GDM1 (cell line): ENCODE measurements around the gene PRELP.
"Not testable (repeated sequence)": the region's sequence is repeated elsewhere in the genome, so short reads cannot be mapped to it uniquely, and the experiment has no call there.

Experiments
- DNase-seq: peaks from one replicate; lab custom pipeline; 2025; lab: John Stamatoyannopoulos, UW

Gene PRELP

DNA sequence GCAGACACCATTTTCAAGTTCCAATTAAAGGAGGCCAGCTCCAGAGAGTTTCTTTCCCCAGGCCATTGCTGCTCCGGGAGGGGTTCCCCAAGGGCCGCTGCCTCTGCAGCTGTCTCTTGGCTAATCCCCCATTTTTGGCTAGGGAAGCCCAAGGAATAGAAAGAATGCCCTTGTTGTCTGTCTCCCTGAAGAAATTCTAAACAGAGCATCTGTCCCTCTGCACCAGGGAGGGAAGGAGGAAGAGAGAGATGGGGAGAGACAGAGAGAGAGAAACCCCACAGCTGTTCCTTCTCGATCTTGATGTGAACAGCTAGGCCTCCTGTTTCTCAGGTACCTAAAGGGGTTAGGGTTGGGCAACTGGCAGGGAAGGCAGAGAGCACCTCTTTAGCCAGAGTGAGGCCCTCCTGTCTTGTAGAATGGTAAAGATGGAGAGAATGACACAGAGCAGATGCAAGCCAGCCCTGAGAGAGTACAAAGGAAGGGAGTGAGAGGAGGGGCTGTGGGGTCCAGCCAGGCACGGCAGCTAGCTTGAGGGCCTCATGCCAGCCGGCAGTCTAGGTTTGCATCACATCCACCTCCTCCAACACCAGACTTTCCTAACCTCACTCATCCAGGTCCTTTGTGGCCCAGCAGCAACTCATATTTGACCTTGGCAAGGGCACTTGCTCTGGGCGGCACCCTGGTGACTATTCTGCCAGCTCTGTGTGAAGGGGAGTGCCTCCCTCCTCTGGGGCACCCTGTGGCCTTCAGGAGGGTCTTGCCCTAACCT is 31.4 kb downstream of the PRELP start:
- no peak for DNase-seq

DNA sequence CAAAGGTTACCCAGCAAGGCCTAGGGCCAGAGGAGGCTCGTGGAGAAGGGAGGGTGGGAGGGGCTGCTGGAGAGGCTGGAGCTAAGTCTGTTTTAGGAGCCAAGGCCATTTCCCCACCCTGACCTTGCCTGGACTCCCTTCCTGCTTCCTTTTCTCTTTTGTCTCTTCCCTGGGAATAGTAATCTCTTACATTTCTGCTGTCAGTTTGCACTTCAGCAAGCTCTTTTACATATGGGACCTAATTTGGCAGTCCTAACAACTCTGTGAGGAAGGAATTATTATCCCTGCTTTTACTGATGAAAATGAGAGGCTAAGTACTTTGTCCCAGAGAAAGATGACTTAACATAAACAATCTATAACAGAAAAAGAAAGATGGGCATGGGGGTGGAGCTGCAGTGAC is 32.2 kb downstream of the PRELP start:
- no peak for DNase-seq

DNA sequence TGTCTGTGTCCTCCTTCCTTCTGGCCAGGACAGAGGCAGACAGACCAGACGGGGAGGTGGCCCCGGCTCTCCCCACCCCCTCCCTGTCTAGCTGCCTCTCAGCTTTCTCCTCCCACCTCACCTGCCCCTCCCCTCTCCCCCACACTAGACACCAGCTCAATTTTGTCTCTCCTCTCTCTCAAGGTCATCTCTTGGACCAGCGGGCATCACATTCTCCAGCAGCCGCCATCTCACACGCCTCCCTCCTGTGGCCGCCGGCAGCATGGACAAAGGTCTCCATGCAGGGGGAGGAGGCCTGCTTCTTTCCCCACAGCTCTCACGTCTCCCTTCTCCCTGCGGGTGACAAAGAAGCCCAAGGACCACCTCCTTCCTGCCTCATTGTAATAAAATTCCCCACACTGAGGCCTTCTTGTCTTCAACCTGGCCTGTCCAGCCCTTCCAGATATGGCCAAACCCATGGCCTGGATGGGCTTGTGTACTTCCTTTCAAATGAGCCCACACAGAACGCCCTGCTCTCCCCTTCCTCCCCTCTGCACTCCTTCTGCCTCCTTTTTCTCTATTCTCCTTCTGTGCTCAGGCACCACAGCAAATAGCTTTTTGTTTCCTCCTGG is 33.0 kb downstream of the PRELP start:
- no peak for DNase-seq

DNA sequence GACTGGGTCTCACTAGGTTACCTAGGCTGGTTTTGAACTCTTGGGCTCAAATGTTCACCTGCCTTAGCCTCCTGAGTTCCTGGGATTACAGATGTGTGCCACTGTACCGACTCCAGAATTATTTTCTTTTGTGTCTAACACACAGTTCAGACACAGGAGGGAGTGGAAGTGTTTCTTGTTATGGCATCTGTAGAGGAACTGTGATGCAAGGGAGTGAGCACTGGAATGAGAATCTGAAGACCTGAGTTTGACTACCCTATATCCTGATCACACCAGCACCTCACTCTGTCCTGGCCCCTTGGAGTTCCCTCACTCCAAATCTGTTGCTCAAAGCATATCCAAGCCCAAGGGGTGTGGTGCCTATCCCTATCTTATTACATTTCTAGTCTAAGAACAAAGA is 33.5 kb downstream of the PRELP start:
- no peak for DNase-seq

DNA sequence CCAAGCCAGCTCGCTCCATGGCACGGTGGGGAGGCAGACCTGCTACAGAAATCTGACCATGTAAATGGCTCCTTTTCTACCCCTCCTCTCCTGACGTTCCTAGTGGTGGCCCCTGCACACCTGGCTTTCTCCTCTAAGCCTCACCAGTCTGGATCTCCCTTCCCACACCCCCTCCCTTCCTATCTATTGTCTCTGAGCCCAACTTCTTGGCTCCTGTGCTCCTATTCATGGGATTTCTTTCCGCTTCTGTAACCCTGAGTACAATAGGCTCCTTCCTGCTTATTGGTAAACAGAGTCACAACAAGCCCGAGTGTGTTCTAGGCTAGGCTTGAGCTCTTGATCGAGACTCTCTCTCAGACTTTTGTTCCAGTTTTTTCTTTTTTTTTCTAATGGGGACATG is 35.9 kb downstream of the PRELP start:
- no peak for DNase-seq

DNA sequence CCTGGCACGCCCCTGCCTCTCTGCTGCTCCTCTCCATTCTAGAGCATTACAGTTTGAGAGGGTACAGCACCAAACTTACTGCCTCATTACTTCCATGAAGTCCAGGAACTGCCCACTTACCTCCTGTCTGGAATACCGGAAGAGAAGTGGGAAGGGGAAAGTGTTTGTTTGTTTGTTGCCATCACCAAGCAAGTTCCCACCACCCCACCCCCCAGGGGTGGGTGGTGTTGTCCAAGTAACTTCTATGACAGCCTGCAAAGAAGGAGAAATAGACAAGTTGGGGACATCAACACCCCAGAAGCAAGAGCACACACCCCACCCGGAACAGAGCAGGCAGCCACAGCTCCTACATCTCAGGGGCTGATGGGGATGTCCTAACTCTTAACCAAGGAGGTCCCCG is 36.3 kb downstream of the PRELP start:
- no peak for DNase-seq

DNA sequence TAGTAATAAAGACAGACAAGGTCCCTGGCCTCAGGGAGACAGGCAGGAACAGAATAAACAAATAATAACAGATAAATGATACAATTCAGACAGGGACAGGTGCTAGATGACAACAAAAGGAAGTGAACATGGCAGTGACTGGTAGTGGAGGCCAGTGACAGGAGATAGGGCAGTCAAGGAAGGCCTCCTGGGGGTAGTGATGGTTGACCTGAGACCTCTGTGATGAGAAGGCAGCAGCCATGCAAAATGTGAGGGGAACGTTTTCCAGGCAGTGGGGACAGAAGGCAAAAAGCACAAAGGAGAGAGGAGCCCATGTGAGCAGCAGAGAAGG is 36.9 kb downstream of the PRELP start:
- no peak for DNase-seq

DNA sequence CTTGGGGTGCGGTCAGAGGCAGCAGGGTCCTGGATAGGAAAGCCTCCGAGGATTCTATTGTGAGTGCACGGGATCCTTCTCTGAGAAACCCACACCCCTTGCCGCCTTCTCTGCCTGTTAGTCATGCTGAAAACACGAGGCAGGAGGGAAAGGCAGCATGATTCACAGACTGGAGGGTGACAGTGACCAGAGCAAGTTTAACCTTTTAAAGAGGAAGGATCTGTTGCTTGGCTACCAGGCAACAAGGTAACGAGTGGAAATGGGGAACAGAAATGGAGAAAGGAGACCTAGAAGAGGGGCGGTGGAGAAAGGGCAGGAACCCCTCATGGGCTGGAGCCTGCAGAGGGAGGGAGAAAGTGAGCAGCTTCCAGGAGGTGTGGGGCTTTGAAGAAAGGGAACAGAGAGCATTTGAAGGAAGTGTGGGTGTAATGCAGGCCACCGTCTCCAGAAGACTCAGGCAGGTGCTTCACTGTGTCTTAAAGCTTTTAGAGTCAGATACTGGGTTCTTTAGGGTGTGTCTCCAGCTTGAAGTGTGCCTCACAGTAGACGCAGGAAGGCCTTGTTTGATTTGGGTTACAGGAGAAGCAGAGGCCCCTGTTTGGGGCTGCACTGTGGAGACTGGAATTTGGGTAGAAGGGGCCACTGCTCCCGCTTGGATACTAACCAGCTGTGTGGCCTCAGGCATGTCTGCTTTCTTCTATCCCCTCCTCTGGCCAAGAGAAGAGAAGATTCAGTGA is 37.4 kb downstream of the PRELP start:
- peak; percentile 32 for DNase-seq

DNA sequence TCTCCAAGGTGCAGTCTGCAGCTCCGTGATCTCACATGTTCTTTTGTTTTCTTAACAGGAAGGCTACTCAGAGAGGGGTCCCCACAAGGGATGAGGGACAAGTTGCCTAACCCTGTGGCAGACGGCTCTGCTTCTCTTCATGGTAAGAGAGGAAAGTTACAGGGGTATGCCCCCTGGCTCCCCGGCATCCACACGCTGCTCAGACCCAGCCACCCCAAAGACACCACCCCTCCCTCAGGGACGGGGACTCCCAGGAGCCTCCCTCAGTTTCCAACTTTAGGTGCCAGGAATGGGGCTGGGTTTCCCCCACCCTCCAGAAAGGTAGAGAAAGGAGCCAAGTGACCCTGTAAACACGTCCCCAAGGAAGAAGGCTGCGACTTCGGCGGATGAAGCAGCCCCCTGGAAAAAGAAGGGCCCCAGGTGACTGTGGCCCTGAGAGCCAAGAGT is 38.0 kb downstream of the PRELP start:
- DNase-seq: no peak

DNA sequence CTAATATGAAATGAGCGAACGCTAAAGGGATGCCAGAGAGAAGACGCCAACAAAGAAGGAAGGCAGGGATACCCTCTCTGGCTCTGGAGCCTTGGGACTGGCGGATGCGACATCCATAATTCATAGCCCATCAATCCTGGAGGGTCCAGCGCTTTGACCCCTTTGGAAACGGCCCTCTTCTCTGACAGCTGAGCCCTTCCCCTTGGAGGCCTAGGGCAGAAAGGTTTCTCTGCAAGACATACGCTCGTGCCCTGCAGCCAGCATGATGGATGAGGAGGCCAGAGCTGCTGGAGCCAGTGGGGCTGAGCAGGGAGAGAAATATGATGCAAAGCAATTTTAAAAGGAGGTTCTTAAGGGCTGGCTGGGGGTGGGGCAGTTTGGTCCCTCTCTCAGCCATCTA is 40.6 kb downstream of the PRELP start:
- DNase-seq: no peak

DNA sequence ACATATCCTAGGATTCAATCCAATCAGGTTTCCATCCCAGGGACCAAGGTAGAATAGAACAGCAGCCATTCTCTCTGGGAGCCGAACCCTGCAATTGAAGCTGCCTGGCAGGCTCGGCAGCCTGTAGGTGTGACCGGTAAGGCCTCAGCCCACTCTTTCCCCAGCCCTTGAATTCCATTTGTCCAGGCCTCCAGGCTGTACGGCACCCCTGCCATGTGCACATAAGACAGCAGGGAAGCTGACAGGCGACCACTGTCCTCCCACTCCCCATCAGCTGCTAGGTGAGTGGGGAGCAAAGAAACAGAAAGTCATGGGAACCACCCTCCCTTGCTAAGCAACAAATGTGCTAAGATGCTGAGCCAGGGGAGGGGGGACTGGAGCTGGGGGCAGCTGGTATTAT is 41.3 kb downstream of the PRELP start:
- DNase-seq: no peak

DNA sequence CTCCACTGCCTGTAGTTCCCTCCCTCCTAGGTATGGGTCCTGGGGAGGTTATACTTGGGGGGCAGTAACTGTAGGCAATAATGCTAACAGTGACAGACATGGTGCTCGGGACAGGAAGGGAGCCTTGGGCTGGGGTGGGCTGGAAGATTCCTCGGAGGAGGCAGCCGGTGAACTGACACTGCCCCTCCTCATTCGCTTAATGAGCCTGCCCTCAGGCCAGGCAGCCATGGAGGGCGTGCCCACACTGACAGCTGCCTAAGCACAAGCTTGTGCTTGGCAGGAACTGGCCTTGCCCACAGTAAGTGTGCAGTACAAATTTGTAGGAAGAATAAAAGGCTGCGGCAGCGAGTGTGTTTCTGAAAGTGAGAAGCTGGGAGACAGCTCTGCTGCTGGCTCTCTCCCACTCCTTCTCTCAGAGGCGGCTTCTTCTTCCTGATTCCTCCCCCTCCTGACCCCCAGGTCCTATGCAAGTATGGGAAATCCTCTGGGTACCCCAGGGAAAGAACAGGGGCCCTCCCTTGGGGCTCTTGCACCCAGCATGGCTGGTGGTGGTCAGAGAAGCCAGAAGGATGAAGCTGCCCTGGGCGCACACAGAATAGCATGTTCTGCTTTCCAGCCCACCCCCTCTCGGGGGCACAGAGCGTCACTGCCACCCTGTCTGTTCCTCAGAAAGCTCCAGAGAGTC is 42.0 kb downstream of the PRELP start:
- no peak for DNase-seq

DNA sequence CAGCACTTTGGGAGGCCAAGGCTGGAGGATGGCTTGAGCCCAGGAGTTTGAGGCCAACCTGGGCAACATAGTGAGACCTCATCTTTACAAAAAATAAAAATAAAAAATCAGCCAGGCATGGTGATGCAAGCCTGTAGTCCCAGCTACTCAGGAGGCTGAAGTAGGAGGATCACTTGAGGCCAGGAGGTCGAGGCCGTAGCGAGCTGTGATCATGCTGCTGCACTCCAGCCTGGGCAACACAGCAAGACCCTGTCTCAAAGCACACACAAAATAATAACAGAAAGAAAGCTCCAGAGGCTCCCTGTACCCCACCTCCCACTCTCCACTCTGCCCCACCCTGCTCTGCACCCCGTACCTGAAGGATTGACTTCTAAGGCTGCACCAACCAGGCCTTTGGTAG is 42.5 kb downstream of the PRELP start:
- not testable (repeated sequence) for DNase-seq

DNA sequence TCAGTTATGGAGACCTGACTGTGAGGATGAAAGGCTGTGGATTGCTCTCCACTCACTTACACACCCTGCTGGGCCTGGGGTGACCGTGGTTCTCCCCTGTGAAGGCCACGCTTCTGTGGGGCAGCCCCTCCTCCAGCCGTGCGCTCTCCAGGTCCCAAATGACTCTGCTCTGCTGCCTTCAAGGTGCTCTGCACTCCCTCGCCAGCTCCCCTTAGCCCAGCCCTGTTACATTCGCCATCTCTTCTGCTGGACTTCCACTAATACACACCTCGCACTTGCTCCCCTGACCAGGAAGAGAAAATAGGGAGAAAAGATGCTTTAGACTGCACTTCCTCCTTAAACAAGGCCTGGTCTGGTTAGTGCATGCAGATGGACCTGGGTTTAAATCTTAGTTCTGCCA is 42.9 kb downstream of the PRELP start:
- no peak for DNase-seq

DNA sequence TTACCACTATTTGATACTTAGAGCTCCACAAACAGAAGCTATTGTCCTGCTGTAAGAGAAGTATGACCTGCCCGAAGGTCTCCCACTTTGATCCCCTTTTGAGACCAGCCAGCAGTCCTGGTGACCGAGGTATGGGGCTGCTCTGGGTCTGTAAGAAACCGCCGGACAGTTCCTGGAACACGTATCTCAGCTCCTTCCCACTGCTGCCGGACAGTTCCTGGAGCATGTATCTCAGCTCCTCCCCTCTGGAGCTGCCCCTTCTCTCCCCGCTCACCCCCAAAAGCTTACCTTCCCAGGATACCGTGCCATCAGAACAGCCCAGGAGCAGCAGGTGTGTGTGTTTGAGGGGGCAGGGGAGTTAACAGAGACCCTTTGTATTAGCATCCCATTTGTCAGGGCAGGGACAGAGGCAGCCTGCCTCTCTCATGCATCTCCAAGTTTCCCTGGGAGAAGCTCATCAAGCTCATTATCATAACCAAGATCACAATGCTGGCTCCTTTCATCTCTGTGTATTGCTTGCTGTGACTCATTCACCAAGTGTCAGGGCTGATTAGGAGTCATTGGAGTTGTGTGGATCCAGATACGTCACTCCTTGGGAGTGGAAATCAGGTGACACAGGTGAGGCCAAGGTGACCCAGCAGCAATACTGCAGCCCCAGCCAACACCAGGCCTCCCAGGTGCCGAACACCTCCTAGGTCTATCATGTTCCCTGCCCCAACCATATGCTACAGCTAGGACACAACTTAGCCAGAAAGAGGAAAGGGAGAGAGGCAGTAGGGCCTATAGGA is 43.6 kb downstream of the PRELP start:
- DNase-seq: no peak

DNA sequence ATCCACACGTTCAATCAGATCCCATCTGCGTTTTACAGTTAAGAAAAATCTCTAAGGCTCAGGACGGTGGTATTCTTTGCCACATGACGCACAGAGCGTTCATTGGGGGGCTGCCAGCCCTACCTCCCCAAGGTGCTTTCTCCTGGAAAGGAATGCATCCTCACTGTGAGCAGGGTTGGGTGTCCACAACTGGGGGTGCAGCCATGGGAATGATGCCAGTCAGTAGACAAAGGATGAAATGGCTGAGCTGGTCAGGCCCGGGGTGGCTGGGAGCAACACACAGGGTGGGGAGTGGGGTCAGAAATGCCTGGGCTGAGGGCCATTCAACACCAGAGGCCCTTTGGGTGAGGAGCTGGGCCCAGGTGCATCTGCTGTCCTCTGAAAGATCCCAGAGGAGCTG is 44.3 kb downstream of the PRELP start:
- DNase-seq: no peak

DNA sequence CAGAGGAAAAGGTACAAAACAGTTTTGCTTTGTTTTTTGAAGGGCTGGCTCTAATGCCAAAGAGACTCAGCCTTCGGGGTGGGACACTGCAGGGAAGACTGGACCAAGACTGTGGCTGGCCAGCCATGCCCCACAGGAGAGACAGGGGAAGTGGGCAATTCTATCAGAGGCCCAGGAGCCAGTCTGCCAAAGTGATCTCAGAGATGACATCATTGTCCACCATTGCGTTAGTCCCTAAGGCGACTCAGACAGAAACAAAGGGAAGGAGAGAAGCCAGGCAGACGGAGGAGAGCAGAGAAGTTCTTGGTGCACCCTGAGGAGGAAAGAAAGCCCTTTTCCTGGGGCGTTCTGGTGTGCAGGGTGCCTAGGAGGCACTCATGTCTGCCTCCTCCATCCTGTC is 44.7 kb downstream of the PRELP start:
- DNase-seq: no peak

DNA sequence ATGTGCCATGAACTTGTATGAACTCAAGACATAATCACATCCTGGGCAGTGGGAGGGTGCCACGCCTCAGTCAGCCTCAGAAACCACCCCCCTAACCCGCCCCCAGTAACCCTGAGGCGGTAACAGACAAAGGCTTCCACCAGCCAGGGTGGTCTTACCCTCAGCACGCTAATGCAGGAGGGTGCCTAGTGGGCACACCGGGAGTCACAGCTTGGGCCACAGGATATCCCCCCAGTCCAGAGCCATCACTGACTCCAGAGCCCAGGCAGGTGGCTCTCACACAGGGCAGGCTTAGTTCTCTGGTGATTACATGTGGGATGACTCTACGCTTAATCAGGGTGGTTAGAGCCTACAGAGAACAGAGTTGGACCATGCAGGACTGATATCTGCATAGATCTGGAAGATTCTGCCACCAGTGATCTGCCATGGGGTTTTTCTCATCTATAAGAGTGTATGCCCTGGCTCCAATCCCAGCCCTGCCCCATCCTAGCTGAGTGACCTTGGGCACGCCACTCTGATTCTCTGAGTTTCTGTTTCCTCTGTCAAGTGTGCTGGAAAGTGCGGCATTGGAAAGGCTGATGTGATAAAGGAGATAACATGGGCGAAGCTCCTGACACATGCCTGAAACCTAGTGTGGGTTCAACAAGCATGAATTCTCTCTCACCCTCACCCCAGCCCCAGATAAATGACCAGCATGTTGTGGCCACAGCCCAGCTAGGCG is 45.6 kb downstream of the PRELP start:
- DNase-seq: no peak

DNA sequence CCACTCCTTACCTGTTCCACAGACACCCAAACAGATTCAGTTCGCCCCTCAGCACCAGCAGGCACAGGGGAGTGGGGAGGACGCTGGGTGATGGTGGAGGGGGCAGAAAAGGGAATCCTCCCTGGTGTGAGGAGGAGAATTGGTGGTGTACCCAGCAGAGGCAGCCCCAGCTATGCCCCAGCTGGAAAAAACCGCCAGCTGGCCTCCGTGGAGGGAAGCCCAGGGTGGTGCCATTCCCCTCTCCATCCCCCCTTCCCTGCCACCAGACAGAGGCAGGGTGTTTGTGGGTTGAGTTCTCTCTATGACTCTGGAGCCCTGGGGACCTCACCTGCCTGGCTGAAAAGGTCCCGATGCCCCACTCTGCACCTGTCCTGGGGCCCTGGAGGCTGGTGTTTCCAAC is 46.2 kb downstream of the PRELP start:
- DNase-seq: no peak

DNA sequence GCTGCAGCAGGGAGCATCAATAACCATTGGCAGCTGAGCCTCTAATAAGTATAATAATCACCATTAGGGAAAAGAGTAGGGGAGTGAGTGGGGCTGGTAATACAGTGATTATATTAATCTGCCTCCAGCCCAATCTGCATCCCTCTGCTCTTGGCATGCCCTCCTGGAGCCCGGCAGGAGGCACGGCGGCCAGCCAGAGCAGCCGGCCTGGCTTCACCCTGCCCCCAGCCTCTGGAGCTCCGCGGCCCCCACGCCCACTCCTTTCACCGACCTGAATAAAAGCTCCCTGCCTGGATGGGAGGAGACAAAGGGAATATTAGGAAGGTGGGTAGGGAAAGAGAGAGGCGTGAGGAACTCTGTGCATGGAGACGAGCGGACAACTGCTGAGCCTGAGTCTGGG is 46.6 kb downstream of the PRELP start:
- no peak for DNase-seq

DNA sequence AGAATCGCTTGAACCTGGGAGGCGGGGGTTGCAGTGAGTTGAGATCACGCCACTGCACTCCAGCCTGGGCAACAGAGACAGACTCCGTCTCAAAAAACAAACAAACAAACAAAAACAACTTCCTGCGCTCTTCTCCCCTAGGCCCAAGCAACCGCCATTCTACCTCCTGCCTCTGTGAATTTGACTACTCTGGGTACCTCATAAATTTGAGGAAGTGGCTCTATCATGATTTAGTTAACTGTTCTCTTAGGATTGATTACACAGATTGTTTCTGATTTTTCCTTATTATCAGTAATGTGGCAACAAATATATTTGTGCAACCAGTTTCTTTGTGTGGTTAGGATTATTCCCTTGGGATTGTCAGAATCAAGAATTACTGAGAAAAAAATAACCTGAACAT is 48.1 kb downstream of the PRELP start:
- DNase-seq: no peak
